RWPE2 (cell line): ENCODE data around the gene IFFO2.

ENCODE experiments used
- ATAC-seq: fragments of 200-7000 bp; cut with Tn5 transposase; 3 replicates; pipeline ENCODE4 v1.9.1; 2021; ENCODE audit warnings: low read depth
- DNase-seq: peaks from one replicate; pipeline ENCODE4 v3.0.0-alpha.2; 2020; ENCODE audit warnings: low spot score
- H3K27ac ChIP-seq: fragments of 450-650 bp; 2 replicates; pipeline ENCODE4 v1.5.1; 2017; ENCODE audit warnings: mild to moderate bottlenecking; ENCODE audit not compliant: poor library complexity, severe bottlenecking
- H3K27me3 ChIP-seq: fragments of 250-450 bp; sonication (Bioruptor Pico); 2 replicates; pipeline ENCODE4 v1.5.1; 2021; ENCODE audit warnings: mild to moderate bottlenecking, moderate library complexity; ENCODE audit not compliant: insufficient read depth, poor library complexity, severe bottlenecking
- H3K36me3 ChIP-seq: fragments of 250-450 bp; sonication (Bioruptor Pico); 2 replicates; pipeline ENCODE4 v1.5.1; 2020; ENCODE audit warnings: low read depth, mild to moderate bottlenecking, moderate library complexity
- H3K4me1 ChIP-seq: fragments of 250-450 bp; sonication (Bioruptor Pico); 2 replicates; pipeline ENCODE4 v1.5.1; 2021; ENCODE audit warnings: mild to moderate bottlenecking, moderate library complexity; ENCODE audit not compliant: insufficient read depth, poor library complexity, severe bottlenecking
- H3K4me3 ChIP-seq: fragments of 250-450 bp; sonication (Bioruptor Pico); 2 replicates; pipeline ENCODE4 v1.5.1; 2021; ENCODE audit warnings: mild to moderate bottlenecking, moderate library complexity; ENCODE audit not compliant: severe bottlenecking
- H3K9me3 ChIP-seq: fragments of 250-450 bp; sonication (Bioruptor Pico); 2 replicates; pipeline ENCODE4 v1.5.1; 2021; ENCODE audit warnings: mild to moderate bottlenecking, moderate library complexity; ENCODE audit not compliant: severe bottlenecking
- CTCF ChIP-seq: fragments of 450-650 bp; IDR thresholded peaks from one replicate; pipeline ENCODE4 v1.5.1; 2017; ENCODE audit warnings: mild to moderate bottlenecking, moderate library complexity; ENCODE audit not compliant: poor library complexity, severe bottlenecking

IFFO2 gene

GRCh38 chr1:18856435-18856834 is 100.0 kb downstream of the IFFO2 start:
- no peaks in the 10 kb centered on the region for H3K36me3 ChIP-seq
- DNase-seq (no peak), ATAC-seq (no peak)
- no peaks in the 10 kb centered on the region for H3K9me3 ChIP-seq
- H3K4me3 ChIP-seq, result no peak overlapping the region
- H3K27me3 ChIP-seq, result no peaks in the 10 kb centered on the region
- no peak for TF ChIP-seq CTCF
- H3K4me1 ChIP-seq, result no peaks in the 10 kb centered on the region
- no peak overlapping the region for H3K27ac ChIP-seq

- H3K36me3 ChIP-seq, result no peaks in the 10 kb centered on the region
- no peak overlapping the region for H3K4me3 ChIP-seq
- H3K27me3 ChIP-seq, result no peaks in the 10 kb centered on the region
- H3K9me3 ChIP-seq, result no peaks in the 10 kb centered on the region
- ATAC-seq (no peak), DNase-seq (no peak)
- H3K4me1 ChIP-seq, result no peaks in the 10 kb centered on the region
- no peak for TF ChIP-seq CTCF
- H3K27ac ChIP-seq, result no peak overlapping the region
These were observed 100.9 kb downstream of the IFFO2 start for GRCh38 chr1:18855573-18855972.

GRCh38 chr1:18854331-18855025 is 102.0 kb downstream of the IFFO2 start:
- no peak overlapping the region for H3K27ac ChIP-seq
- H3K4me1 ChIP-seq, result no peaks in the 10 kb centered on the region
- no peaks in the 10 kb centered on the region for H3K36me3 ChIP-seq
- H3K27me3 ChIP-seq, result no peaks in the 10 kb centered on the region
- DNase-seq (no peak), ATAC-seq (no peak)
- H3K9me3 ChIP-seq, result no peaks in the 10 kb centered on the region
- H3K4me3 ChIP-seq, result no peak overlapping the region
- no peak for TF ChIP-seq CTCF
